NCI-H82 treated with DMSO at 0.1 percent for 48 hours (cell line): Measurements from ENCODE around the gene SPIB.
A peak's percentile ranks its signal among the peaks of the same experiment; 100 is the strongest.

ENCODE experiments used
- DNase-seq: peaks from one replicate; lab custom pipeline; 2025; ENCODE audit not compliant: unreplicated experiment; lab: John Stamatoyannopoulos, UW

The SPIB gene

GRCh38 chr19:50417111-50418081 lies 1.3 kb upstream of the SPIB start:
- no peak for DNase-seq

- no peak for DNase-seq
Measured at GRCh38 chr19:50419022-50419579, 363 bp downstream of the SPIB start.

GRCh38 chr19:50419580-50420035 lies 870 bp downstream of the SPIB start:
- DNase-seq, result no peak

GRCh38 chr19:50420127-50420526 lies 1.4 kb downstream of the SPIB start:
- DNase-seq, result no peak

DNA sequence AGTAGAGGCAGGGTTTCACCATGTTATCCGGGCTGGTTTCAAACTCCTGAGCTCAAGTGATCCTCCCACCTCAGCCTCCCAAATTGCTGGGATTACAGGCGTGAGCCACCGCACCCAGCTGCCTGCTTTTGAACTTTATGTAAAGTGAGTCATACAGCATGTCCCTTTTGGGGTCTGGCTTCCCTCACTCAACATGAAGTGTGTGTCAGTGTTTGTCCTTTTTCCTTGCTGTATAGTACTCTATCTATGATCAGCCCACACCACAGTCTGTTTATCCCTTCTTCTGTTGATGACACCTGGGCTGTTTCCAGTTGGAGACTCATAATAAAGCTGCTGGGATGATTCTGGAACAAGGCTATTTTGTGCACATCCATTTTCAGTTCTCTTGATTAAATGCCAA lies 2.1 kb downstream of the SPIB start:
- DNase-seq, result no peak

DNA sequence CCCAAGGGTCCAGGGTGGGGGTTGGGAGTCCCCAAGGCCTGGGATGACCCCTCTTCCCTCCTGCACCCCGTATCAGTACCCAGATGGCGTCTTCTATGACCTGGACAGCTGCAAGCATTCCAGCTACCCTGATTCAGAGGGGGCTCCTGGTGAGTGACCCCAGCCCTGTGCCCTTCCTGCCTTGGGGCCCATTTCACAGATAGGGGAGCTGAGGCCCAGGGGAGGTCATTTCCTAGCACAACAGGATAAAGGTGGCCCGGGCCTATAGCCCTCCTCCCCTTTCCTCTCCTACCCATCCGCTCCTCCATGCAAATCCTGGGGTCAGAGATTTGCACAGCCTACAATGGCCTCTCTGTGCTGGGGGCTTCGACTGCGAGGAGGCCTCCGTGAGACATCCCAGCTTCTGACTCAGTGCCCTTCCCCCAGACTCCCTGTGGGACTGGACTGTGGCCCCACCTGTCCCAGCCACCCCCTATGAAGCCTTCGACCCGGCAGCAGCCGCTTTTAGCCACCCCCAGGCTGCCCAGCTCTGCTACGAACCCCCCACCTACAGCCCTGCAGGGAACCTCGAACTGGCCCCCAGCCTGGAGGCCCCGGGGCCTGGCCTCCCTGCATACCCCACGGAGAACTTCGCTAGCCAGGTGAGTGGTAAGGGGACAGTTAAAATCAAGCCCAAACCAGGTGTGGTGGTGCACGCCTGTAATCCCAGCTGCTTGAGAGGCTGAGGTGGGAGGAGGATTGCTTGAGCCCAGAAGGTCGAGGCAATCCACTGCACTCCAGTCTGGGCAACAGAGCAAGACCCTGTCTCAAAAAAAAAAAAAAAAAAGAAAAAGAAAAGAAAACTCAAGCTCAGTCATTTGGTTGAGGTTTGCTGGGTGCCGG lies 3.9 kb downstream of the SPIB start:
- DNase-seq, result no peak

GRCh38 chr19:50423279-50424113 lies 4.8 kb downstream of the SPIB start:
- DNase-seq, result no peak

GRCh38 chr19:50425581-50425980 lies 6.8 kb downstream of the SPIB start:
- DNase-seq, result no peak

DNA sequence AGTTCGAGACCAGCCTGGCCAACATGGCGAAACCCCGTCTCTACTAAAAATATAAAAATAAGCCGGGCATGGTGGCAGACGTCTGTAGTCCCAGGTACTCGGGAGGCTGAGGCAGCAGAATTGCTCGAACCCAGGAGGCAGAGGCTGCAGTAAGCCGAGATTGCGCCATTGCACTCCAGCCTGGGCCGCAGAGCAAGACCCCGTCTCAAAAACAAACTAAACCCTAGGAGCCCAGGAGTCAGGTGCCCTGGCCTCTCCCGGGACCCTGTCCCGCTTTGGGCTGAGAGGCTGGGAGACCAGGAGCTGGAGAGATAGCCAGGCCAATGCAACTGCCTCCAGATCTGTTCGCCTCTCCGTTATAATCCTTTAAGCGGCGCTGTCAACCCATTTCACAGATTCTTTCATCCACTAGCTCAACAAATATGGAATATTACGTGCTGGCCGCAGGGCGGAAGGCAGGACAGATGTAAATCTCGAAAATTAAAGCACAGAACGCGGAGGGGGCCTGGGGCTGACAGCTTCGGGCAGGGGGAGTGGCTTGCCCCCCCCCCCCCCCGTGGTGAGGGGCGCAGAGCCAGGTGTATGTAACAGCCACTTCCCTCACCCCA lies 8.7 kb downstream of the SPIB start:
- DNase-seq, result no peak

GRCh38 chr19:50427997-50428425 lies 9.3 kb downstream of the SPIB start:
- no peak for DNase-seq

DNA sequence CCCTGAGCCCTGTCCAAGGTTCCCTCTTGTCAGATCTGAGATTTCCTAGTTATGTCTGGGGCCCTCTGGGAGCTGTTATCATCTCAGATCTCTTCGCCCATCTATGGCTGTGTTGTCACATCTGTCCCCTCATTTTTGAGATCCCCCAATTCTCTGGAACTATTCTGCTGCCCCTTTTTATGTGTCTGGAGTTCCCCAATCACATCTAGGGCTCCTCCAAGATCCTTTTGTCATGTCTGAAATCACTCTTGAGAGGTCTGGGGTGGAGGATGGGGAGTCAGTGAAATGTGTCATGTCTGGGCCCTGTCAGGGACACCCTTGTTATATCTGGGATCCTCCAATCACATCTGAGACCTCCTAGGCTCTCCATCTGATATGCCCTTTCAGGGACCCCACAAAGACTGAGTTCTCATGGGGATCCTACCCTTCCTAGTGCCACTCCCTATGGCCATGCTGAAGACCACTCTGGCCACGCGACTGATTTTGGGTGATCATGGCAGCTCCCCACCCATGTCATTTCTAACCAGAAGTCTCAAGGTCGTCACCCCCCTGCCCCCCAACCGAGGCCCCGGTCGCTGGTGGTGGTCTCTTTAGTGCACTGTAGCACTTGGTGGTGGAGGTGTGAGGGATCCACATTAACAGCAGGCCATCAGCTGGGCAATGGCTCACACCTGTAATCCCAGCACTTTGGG lies 10.2 kb downstream of the SPIB start:
- no peak for DNase-seq

DNA sequence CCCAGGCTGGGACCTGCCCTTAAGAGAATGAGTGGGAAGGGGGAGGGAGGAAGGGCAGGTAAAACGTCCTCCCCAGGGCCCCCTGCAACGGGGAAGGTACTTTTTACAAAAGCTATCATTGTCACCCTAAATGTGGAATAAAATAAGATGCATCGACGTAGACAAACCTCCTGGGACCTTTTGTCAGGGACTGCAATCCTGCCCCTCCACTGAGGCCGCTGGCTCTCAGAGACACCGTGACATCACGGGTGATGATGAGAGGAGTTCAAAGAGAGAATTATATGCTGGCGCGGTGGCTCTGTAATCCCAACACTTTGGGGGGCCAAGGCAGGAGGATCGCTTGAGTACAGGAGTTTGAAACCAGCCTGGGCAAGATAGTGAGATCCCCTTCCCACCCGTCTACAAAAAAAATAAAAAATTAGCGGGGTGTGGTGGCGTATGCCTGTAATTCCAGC lies 12.2 kb downstream of the SPIB start:
- DNase-seq, result no peak

DNA sequence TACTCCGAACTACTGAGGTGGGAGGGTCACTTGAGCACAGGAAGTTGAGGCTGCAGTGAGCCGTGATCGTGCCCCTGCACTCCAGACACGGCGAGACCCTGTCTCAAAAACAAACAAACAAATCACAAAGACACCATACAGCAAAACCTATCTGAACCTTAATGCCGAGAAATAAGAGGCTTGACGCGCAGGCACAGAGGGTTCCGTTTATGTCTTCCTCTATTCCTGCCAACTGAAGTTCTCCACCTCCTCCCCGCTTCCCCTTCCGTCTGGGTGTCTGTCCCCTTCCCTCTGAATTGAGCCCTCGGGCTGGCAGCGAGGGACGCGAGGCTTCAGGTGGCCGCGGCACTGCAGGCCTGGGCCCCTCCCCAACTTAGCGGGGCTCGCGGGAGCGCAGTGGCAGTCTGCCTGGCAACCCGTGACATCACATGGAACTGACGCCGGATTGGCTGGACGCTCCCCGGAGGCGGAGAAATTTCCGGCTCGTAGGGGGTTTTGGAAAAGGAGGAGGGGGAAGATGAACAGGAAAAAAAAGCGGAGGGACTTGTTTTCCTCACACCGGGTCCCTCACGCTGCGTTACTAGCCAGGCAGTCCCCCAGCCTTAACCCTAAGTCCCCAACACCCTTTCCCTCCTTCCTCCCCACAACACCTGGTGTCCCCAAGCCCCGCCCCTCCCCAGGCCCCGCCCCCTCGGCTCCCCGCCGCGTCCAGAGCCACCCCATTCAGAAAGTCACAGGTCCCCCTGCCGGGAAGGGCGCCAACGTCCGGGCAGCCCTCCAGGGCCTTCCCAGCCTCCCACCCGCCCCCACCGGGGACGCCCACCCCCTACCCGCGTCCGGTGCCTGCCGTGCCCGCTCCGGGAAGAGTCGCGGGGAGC lies 12.8 kb downstream of the SPIB start:
- peak; percentile 37 for DNase-seq

- DNase-seq, result no peak
Measured at GRCh38 chr19:50432221-50433028, 13.7 kb downstream of the SPIB start, which contains the start of gene MYBPC2. TSS of gene MYBPC2 (plus strand) at chr19:50432892. CDS start at chr19:50432954, 62 bp downstream.

DNA sequence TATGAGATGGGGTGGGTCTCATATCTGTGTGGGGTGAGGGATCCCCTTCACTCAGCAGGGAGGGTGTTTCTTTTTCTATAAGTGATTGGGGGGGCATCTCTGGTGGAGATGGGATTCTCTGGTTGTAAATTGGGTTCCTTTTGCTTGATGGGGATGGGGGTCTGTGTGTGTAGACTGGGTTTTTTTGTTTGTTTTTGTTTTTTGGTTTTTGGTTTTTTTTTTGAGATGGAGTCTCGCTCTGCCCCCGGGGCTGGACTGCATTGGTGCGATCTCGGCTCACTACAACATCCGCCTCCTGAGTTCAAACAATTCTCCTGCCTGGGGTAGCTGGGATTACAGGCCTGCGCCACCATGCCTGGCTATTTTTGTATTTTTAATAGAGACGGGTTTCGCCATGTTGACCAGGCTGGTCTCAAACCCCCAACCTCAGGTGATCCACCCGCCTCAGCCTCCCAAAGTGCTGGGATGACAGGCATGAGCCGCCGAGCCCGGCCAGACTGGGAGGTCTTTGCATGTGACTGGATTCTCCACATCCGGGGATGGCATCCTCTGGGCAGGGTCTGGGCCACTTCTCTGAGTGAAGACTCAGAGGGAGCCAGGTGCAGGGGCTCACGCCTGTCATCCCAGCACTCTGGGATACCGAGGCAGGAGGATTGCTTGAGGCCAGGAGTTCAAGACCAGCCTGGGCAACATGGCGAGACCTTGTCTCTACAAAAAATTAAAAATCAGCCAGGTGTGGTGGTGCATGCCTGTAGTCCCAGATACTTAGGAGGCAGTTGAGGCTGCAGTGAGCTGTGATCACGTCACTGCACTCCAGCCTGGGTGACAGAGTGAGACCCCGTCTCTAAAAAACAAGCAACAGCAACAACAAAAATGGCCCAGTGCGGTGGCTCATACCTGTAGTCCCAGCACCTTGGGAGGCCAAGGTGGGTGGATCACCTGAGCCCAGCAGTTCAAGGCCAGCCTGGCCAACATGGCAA lies 14.8 kb downstream of the SPIB start:
- DNase-seq, result no peak

- DNase-seq, result no peak
Measured at GRCh38 chr19:50434525-50434924, 15.8 kb downstream of the SPIB start.
